Frontal cortex (tissue), 4 donors: Measurements from ENCODE around the gene DIP2A. TPM values are rescaled to one million over a fixed set of nuclear protein-coding genes. Genes with fewer than 3 reads are reported as not detected.

Experiments used
- DNase-seq, 2 donors: peaks; one replicate each; pipeline ENCODE4 v3.0.0; 2012; ENCODE audit warnings: low spot score in 2 of 2
- FAIRE-seq: peaks from 2 replicates; lab custom pipeline; 2012; peaks lifted over from hg19 to GRCh38; lab: Jason Lieb, UNC
- total RNA-seq: library from RNA; depleted of rRNA; stranded (reverse); fragments of >200 nt; gene quantifications from one replicate; pipeline ENCODE4 v1.2.3, GENCODE V29; 2014
- donor health status: control.
- donor health status: control.
- donor health status: control.

Gene DIP2A
- total RNA-seq, 1 donor from 2014 or later = 26.1 TPM

- DNase-seq (no peak), FAIRE-seq (no peak)
Measured at GRCh38 chr21:46550116-46550941, 91.6 kb downstream of the DIP2A start.

- FAIRE-seq (no peak), DNase-seq (no peak)
Measured at GRCh38 chr21:46551636-46552241, 93.0 kb downstream of the DIP2A start.

GRCh38 chr21:46552274-46552673 lies 93.6 kb downstream of the DIP2A start:
- no peak for FAIRE-seq
- DNase-seq = no peak

- DNase-seq = no peak
- FAIRE-seq = no peak
Measured at GRCh38 chr21:46552865-46553379, 94.2 kb downstream of the DIP2A start.

DNA sequence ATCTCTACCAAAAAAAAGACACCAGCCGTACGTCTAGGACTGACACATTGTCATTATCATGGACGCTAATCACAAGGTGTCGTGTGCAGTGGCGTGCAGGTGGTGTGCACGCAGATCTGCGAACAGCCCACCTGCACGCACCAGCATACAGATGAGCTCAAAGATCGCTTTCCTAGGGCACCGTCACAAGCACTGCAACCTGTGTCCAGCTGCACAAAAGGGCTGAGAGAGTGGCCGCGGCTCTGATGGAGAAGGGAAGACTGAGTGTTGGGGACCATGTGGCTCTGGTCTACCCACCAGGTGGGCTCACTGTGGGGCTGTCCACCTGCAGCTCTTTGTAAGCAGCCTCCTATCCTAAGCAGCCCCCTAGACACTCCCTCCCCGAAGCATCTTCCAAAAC lies 95.3 kb downstream of the DIP2A start:
- FAIRE-seq (no peak), DNase-seq (no peak)

DNA sequence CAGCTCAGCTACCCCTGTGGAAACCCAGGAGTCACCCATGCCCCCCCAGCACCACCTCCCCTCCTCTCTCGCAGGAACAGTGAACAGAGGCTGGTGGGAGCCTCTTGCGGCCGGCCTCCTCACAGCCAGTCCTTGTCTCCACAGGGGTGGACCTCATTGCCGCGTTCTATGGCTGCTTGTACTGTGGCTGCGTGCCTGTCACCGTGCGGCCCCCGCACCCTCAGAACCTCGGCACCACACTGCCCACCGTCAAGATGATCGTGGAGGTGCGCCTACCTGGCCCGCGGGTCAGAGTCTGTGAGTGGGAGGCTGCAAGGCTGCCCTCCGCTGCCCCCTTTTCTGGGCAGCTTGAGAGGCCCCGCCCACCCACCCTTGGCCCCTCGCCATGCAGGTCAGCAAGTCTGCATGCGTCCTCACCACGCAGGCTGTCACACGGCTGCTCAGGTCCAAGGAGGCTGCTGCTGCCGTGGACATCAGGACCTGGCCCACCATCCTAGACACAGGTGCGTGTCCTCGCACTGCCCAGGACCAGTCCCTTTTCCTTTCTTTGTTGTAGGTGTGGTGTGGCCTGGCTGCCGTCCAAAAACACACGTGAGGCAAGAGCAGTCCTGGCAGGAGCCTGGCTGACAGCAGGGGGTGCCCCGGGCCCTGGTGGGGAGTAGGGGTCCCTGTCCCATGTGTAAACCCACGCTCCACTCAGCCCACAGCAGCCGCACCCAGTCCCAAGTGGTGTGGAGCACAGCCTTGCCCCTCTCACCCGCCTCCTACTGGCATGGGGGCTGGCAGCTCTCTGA lies 95.9 kb downstream of the DIP2A start:
- FAIRE-seq = no peak
- DNase-seq = no peak

DNA sequence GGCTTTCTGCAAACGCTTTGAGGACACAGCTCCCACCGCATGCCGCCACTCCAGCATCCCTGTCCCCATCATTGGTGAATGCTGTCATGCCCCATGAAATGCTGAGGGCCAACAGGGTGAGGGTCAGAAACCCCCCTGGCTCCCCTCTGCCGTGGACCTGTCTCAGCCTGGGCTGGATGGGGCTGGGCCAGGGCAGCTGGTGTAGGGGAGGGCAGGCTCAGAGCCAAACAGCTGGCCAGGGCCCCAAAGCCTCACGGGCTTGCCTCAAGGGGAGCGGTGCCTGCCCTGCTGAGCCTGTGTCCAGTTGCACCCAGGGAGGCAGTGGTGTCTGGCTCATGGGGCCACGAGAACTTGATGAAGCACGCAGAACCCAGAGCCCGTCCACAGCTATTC lies 96.5 kb downstream of the DIP2A start:
- FAIRE-seq (no peak), DNase-seq (no peak)

DNA sequence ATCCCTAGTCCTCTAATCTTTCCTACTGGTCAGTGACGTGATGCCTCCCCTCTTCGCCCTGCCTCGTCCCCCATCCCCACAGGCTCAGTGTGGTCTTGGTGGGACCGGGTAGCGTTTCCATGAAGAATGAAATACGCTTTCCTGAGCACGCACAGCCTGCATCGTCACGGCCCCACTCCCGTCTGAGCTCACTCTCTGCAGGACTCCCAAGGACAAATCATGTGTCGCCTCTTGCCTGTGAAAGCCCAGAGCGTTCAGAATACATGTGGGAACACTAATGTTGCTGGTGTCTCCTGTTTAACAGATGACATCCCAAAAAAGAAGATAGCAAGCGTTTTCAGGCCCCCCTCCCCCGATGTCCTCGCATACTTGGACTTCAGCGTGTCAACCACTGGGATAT lies 97.0 kb downstream of the DIP2A start:
- FAIRE-seq = no peak
- no peak for DNase-seq

DNA sequence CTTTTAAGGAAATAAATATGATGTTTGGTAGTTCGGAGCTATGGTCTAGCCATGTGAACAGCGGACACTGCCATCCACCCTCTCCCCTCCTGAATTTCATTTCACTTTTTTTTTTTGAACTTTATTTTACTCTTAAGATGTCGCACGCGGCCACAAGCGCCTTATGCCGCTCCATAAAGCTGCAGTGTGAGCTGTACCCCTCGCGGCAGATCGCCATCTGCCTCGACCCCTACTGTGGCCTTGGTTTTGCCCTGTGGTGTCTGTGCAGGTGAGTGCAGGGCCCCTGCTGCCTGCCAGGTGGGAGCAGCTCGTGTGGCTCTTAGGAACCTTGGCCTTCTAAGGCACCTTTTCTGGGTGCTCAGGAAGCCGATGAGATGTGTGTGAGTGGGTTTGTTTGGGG lies 98.1 kb downstream of the DIP2A start:
- no peak for FAIRE-seq
- no peak for DNase-seq

- FAIRE-seq (no peak), DNase-seq (no peak)
Measured at GRCh38 chr21:46557469-46557868, 98.8 kb downstream of the DIP2A start.

GRCh38 chr21:46557919-46558392 lies 99.3 kb downstream of the DIP2A start:
- no peak for DNase-seq
- FAIRE-seq = no peak

DNA sequence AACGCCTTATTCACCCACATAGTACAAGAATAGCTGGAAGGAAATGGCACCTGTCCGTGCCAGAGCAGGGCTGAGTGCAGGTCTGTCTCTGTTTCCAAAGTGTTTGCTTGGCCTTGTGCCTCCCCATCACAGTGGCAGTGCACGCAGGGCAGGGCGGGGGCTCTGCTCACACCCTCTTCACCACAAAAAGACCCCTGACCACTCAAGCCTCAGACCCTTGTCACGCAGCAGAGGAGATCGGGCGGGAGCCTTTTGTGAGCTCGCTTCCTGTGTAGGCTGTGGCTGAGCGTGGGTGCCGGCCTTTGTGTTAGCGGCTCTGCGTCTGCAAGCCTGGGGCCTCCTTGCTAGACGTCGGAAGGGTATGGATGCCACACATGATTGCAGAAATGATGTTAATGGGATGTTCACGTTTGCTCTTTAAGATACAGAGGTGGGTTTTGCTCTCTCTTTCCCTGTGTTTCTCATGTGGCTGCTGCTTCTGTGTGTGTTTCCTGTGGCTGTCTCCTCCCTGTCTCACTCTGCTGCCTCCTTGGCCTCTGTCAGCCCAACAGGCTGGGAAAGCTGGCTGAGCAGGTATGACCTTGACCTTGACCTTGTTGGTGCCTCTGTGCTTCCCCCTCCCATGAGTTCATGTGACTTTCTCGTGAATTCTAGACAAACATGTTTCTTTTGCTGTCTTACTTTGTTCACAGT lies 100.7 kb downstream of the DIP2A start:
- no peak for FAIRE-seq

GRCh38 chr21:46560568-46561444 lies 102.1 kb downstream of the DIP2A start:
- DNase-seq (peak in 1 of 2 donors; percentile 5), FAIRE-seq (no peak)

More for the DNA sequence above, 100.7 kb downstream of the DIP2A start:
- DNase-seq = no peak

- no peak for FAIRE-seq
- peak in 1 of 2 donors; percentile 1 for DNase-seq
Measured at GRCh38 chr21:46561445-46562090, 102.9 kb downstream of the DIP2A start.

DNA sequence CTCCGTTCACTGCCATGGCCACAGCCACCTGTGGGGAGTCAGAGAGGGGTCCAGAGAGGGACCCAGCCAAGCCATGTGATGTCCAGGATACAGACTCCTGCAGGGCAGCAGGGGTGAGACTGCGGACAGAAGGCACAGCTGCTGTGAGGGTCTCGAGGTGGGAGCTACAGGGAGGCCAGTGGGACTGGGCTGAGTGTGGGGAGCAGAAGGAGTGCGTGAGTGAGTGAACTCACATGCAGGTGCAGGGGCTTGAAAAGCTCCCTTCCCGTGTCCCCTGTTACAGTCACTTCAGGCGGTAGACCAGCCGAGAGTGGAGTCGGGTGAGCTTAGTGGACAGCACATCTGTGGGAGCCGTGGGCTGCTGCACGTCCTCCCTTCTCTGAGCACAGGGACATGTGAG lies 103.8 kb downstream of the DIP2A start:
- peak in 1 of 2 donors; percentile 3 for DNase-seq
- FAIRE-seq = no peak

DNA sequence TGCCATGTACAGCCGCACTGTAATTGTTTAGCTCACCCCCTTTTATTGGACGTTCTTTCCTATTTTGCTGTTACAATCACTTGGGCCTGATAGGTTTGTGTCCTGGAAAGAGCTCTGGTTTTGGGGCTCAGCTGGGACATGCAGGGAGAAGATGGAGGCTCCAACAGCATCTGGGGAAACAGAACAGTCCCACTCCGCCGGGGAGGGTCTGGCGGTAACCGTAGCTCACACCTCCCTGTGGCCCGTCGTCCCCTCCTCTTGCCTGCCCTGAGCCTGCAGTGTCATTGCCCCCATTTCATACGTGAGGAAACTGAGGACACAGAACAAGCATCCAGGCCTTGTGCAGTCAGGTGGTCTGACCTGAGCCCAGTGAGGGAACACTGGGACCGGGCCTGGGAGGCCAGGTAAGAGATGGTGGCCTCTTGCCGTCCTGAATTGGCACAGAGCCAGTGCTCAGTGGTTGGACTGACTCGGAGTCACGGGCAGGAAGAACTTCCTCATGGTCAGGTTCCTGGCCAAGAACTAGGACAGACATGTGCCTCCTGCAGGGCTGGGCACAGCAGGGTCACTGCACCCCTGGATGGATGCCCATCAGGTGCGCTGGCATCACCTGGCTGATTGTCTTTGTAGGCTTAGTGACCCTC lies 104.4 kb downstream of the DIP2A start:
- DNase-seq = peak in 1 of 2 donors; percentile 14
- no peak for FAIRE-seq

DNA sequence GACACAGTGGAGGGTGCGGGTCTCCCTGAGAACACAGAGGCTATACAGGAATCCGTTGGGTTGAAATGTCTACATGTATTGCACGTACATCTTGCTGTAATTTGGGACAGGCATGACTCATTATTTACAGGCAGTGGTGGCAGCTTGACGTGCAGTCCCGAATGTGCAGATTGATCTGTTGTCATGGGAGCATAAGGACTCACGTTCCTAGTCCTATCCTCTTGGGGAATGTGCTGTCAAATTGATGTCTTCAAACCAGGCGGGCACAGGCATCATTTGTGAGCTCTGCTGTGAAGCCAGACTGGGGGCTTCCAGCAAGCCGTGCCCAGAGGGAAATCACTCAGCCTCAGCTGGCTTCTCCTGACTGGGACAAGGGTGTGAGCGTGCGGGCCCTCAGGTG lies 105.7 kb downstream of the DIP2A start:
- DNase-seq (peak; percentile 4 to 35), FAIRE-seq (no peak)

GRCh38 chr21:46567348-46567747 lies 108.7 kb downstream of the DIP2A start:
- FAIRE-seq (no peak), DNase-seq (peak in 1 of 2 donors; percentile 5)
